DND-41 (cell line): Measurements from ENCODE around the gene TMSB10.
"Not testable (repeated sequence)": the region's sequence is repeated elsewhere in the genome, so short reads cannot be mapped to it uniquely, and the experiment has no call there.

Experiments
- ATAC-seq: fragments of 200-7000 bp; cut with Tn5 transposase; 3 replicates; pipeline ENCODE4 v1.9.1; 2021; ENCODE audit warnings: low read depth; ENCODE audit not compliant: insufficient read depth
- DNase-seq: peaks from one replicate; pipeline ENCODE4 v3.0.0-alpha.2; 2020
- H2AFZ ChIP-seq: 2 replicates; pipeline ENCODE4 v1.6.0; 2012; ENCODE audit warnings: low read depth, low read length
- H3K27ac ChIP-seq: 2 replicates; pipeline ENCODE4 v1.5.1; 2012; ENCODE audit warnings: low read length, inconsistent platforms
- H3K27me3 ChIP-seq: fragments of 200-600 bp; sonication (generic); 2 replicates; pipeline ENCODE4 v1.6.0; 2012; ENCODE audit warnings: low read length, mild to moderate bottlenecking, inconsistent platforms; ENCODE audit not compliant: insufficient read depth, poor library complexity
- H3K36me3 ChIP-seq: 2 replicates; pipeline ENCODE4 v1.5.1; 2012; ENCODE audit warnings: low read length, inconsistent platforms; ENCODE audit not compliant: insufficient read depth
- H3K4me1 ChIP-seq: 2 replicates; pipeline ENCODE4 v1.5.1; 2012; ENCODE audit warnings: mild to moderate bottlenecking, low read length; ENCODE audit not compliant: insufficient read depth
- H3K4me2 ChIP-seq: 2 replicates; pipeline ENCODE4 v1.6.0; 2012; ENCODE audit warnings: mild to moderate bottlenecking, moderate library complexity, low read length, inconsistent platforms; ENCODE audit not compliant: insufficient read depth
- H3K4me3 ChIP-seq, 2 experiments: fragments of 200-600 bp in 1 of 2; shearing (Covaris generic) in 1 of 2; 2 replicates each; pipeline ENCODE4 v1.5.1; 2012 to 2016; ENCODE audit warnings: inconsistent platforms in 2 of 2, low read length in 2 of 2, mild to moderate bottlenecking in 2 of 2, low read depth in 1 of 2, moderate library complexity in 1 of 2
- H3K79me2 ChIP-seq: 2 replicates; pipeline ENCODE4 v1.6.0; 2012; ENCODE audit warnings: low read length, inconsistent platforms; ENCODE audit not compliant: insufficient read depth
- H3K9ac ChIP-seq: 2 replicates; pipeline ENCODE4 v1.6.0; 2012; ENCODE audit warnings: low read depth, mild to moderate bottlenecking, inconsistent platforms, low read length, moderate library complexity
- H3K9me3 ChIP-seq: 2 replicates; pipeline ENCODE4 v1.5.1; 2012; ENCODE audit warnings: low read length, moderate library complexity, mild to moderate bottlenecking, inconsistent platforms; ENCODE audit not compliant: insufficient read depth, severe bottlenecking
- H4K20me1 ChIP-seq: 2 replicates; pipeline ENCODE4 v1.6.0; 2012; ENCODE audit warnings: low read length; ENCODE audit not compliant: insufficient read depth
- EZH2 ChIP-seq: IDR thresholded peaks from 3 replicates; pipeline ENCODE4 v1.6.1; 2012; ENCODE audit warnings: borderline replicate concordance, low read depth, mild to moderate bottlenecking, moderate library complexity, low read length, inconsistent platforms; ENCODE audit not compliant: severe bottlenecking
- TF ChIP-seq, protein P1 (sequence below): IDR thresholded peaks from 2 replicates; pipeline ENCODE4 v1.5.1; 2012; ENCODE audit warnings: borderline replicate concordance, low read length, moderate library complexity, mild to moderate bottlenecking; ENCODE audit not compliant: poor library complexity, severe bottlenecking; ENCODE audit errors: extremely low read depth

TMSB10 gene

DNA sequence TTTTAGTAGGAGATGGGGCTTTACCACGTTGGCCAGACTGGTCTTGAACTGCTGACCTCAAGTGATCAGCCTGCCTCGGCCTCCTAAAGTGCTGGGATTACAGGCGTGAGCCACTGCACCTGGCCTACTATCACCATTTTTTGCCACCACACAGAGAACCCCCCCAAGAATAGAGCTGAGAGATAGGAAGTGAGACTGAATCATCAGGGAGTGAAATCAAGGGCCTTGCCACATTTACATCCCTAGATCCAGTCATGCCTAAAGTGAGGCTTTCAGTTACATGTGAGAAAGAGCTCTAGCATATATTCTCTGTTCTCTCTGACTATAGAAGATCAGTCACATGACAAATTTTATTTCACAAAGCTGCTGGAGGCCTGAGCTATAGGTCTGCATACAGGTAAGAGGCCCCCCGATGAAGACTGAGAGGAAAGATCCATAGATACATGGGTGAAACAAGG, 37.5 kb downstream of the TMSB10 start:
- no peaks in the 10 kb centered on the region for H3K4me1 ChIP-seq
- H3K36me3 ChIP-seq, result no peaks in the 10 kb centered on the region
- no peak overlapping the region for H2AFZ ChIP-seq
- H3K4me3 ChIP-seq, result no peak overlapping the region
- TF ChIP-seq EZH2, result no peak
- TF ChIP-seq, protein P1, sequence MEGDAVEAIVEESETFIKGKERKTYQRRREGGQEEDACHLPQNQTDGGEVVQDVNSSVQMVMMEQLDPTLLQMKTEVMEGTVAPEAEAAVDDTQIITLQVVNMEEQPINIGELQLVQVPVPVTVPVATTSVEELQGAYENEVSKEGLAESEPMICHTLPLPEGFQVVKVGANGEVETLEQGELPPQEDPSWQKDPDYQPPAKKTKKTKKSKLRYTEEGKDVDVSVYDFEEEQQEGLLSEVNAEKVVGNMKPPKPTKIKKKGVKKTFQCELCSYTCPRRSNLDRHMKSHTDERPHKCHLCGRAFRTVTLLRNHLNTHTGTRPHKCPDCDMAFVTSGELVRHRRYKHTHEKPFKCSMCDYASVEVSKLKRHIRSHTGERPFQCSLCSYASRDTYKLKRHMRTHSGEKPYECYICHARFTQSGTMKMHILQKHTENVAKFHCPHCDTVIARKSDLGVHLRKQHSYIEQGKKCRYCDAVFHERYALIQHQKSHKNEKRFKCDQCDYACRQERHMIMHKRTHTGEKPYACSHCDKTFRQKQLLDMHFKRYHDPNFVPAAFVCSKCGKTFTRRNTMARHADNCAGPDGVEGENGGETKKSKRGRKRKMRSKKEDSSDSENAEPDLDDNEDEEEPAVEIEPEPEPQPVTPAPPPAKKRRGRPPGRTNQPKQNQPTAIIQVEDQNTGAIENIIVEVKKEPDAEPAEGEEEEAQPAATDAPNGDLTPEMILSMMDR, result no peak
- H3K9ac ChIP-seq, result no peak overlapping the region
- H4K20me1 ChIP-seq, result no peaks in the 10 kb centered on the region
- no peak for ATAC-seq
- DNase-seq, result no peak
- no peaks in the 10 kb centered on the region for H3K79me2 ChIP-seq
- no peak overlapping the region for H3K4me2 ChIP-seq
- H3K9me3 ChIP-seq, result no peaks in the 10 kb centered on the region
- H3K27ac ChIP-seq, result no peak overlapping the region
- H3K27me3 ChIP-seq, result no peaks in the 10 kb centered on the region

DNA sequence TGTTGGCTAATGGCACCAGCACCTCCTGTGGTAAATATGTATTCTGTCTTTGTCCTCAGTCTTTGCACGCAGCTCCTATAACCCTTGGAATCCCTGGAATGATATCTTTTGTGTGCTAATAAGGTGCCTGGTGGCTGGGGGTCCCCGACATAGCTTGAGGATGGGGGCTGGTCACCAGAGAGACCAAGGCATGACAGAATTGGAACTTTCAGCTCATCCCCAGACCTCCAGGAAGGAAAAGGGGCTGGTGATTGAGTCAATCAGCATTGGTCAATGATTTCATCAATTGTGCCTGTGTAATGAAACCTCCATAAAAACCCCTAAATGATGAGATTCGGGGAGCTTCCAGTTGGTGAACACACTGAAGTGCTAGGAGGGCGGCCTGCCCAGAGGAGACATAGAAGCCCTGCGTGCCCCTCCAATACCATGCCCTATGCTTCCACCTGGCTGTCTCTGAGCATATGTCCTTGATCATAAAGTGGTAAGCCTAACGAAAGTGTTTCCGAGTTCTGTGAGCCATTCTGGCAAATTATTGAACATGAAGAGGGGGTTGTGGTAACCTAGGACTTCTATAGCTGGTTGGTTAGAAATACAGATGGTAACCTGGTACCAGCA, 38.9 kb downstream of the TMSB10 start:
- no peak overlapping the region for H3K4me3 ChIP-seq
- ATAC-seq, result no peak
- no peaks in the 10 kb centered on the region for H3K36me3 ChIP-seq
- no peak overlapping the region for H3K9ac ChIP-seq
- no peak overlapping the region for H3K4me2 ChIP-seq
- H3K27me3 ChIP-seq, result no peaks in the 10 kb centered on the region
- H3K9me3 ChIP-seq, result no peaks in the 10 kb centered on the region
- H3K4me1 ChIP-seq, result no peaks in the 10 kb centered on the region
- H2AFZ ChIP-seq, result no peak overlapping the region
- no peaks in the 10 kb centered on the region for H3K79me2 ChIP-seq
- no peak overlapping the region for H3K27ac ChIP-seq
- no peak for DNase-seq
- no peaks in the 10 kb centered on the region for H4K20me1 ChIP-seq
- TF ChIP-seq, protein P1, result no peak
- no peak for TF ChIP-seq EZH2

DNA sequence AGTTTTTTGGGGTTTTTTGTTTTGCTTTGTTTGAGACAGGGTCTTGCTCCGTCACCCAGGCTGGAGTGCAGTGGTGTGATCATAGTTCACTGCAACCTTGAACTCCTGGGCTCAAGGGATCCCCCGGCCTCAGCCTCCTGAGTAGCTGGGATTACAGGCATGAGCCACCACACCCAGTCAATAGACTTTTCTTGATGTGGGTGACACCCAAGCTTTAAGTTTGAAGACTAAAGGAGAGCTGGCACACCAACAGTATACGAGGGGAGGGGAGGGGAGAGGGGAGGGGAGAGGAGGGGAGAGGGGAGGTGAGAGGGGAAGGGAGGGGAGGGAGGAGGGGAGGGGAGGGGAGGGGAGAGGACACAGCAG, 40.4 kb downstream of the TMSB10 start:
- not testable (repeated sequence) for H3K4me3 ChIP-seq, H3K4me1 ChIP-seq, H3K4me2 ChIP-seq, H3K9ac ChIP-seq, DNase-seq, H3K36me3 ChIP-seq, H4K20me1 ChIP-seq, H2AFZ ChIP-seq, H3K9me3 ChIP-seq, H3K27me3 ChIP-seq, H3K27ac ChIP-seq, H3K79me2 ChIP-seq
- peak; percentile 37; the same call in 2 of the 3 replicates for ATAC-seq

DNA sequence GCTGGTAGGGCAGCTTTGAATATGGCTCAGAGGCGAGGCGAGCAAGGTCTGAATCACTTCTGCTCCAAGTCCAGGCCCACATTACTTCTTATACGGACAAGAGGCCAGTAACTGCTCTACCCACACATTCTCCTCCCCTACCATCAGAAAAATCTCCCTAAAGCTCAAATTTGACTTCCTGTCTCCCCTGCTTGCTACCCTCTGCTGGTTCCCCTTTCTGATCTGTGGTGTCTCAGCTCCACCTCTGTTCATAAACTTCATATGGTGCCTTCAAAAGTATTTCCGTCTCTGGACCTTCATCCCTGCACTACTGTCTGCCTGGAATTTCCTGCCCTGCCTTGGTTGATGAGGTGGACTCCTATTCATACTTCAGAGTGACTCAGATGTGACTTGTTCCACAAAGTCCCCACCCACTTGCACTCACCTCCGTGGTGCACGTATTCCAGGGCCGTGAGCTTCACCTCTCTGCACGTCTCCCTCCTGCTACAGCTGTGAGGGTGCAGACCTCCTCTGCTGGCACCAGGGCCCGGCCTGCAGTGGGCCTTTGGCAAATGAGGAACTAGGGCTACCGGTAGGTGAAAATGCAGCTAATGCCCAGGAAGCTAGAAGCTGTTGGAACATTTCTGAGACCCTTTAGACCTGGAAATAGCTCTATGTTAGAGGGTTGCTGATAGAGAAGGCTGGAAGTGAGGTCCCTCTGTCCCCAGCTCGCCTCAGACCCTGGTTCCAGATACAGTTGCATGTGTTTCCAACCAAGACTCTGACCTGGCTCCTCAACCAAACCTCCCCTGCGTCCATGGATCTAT, 41.0 kb downstream of the TMSB10 start:
- Histone ChIP-seq H3K36me3 (no peaks in the 10 kb centered on the region), H3K79me2 (no peaks in the 10 kb centered on the region), H3K9me3 (no peaks in the 10 kb centered on the region), H3K4me2 (no peak overlapping the region), H3K27ac (no peak overlapping the region), H4K20me1 (no peaks in the 10 kb centered on the region), H2AFZ (no peak overlapping the region), H3K4me3 (no peak overlapping the region), H3K4me1 (no peaks in the 10 kb centered on the region), H3K9ac (no peak overlapping the region), H3K27me3 (no peaks in the 10 kb centered on the region)
- TF ChIP-seq, protein P1, result no peak
- no peak for TF ChIP-seq EZH2
- no peak for DNase-seq
- ATAC-seq, result peak; percentile 33; the same call in 1 of the 3 replicates
